H1 (cell line): Measurements from ENCODE around the gene ART5. TPM values are rescaled to one million over a fixed set of nuclear protein-coding genes. Genes with fewer than 3 reads are reported as not detected.

Experiments used
- CTCF ChIA-PET: fragments of 300-600 bp; sonication (Branson Sonifier 250); formaldehyde crosslinking; loops from one replicate; lab custom pipeline; 2021; ENCODE audit not compliant: partially characterized antibody; lab: Charles Lee
- POLR2A ChIA-PET: fragments of 300-600 bp; sonication (Branson Sonifier 250); formaldehyde crosslinking; loops from one replicate; lab custom pipeline; 2021; ENCODE audit warnings: inconsistent platforms; ENCODE audit not compliant: partially characterized antibody; lab: Charles Lee
- DNase-seq, 2 experiments: peaks; one replicate each; pipeline versions ENCODE4 v3.0.0 to v3.0.0-alpha.2; 2010 to 2022; ENCODE audit warnings: low spot score in 2 of 2, low read depth in 1 of 2, mixed read lengths in 1 of 2
- FAIRE-seq: peaks from 2 replicates; lab custom pipeline; 2011; peaks lifted over from hg19 to GRCh38; lab: Jason Lieb, UNC
- H2AFZ ChIP-seq: 2 replicates; pipeline ENCODE4 v1.8.1; 2012; ENCODE audit warnings: low read length, inconsistent platforms
- H2AK5ac ChIP-seq: 2 replicates; pipeline ENCODE4 v1.6.1; 2013; ENCODE audit warnings: low read depth, low read length
- H2BK120ac ChIP-seq: replicated peaks from 2 replicates; pipeline ENCODE3; 2013; ENCODE audit warnings: low read depth, low read length, inconsistent platforms
- H2BK12ac ChIP-seq: 2 replicates; pipeline ENCODE4 v1.6.1; 2013; ENCODE audit warnings: low read depth, low read length
- H2BK15ac ChIP-seq: 2 replicates; pipeline ENCODE4 v1.6.1; 2013; ENCODE audit warnings: low read length
- H2BK20ac ChIP-seq: 2 replicates; pipeline ENCODE4 v1.6.1; 2013; ENCODE audit warnings: low read length
- H2BK5ac ChIP-seq: 2 replicates; pipeline ENCODE4 v1.6.1; 2013; ENCODE audit warnings: low read depth, low read length
- H3K14ac ChIP-seq: 2 replicates; pipeline ENCODE4 v1.6.1; 2013; ENCODE audit warnings: inconsistent platforms; ENCODE audit not compliant: insufficient read length
- H3K18ac ChIP-seq: 2 replicates; pipeline ENCODE4 v1.6.1; 2013; ENCODE audit warnings: low read length; ENCODE audit errors: extremely low read depth
- H3K23ac ChIP-seq: 2 replicates; pipeline ENCODE4 v1.6.1; 2013; ENCODE audit warnings: inconsistent platforms; ENCODE audit not compliant: insufficient read length
- H3K23me2 ChIP-seq: 2 replicates; pipeline ENCODE4 v1.6.1; 2013; ENCODE audit warnings: low read depth, low read length
- H3K27ac ChIP-seq: 2 replicates; pipeline ENCODE4 v1.6.1; 2011; ENCODE audit warnings: low read depth, low read length, inconsistent platforms
- H3K27me3 ChIP-seq, 4 experiments: replicated peaks in 1 of 4; 1 replicate in 1 of 4; 2 replicates in 3 of 4; pipeline versions ENCODE4 v1.6.1 to v1.8.1; 2011 to 2013; ENCODE audit warnings: low read length in 3 of 4, mild to moderate bottlenecking in 3 of 4, inconsistent platforms in 2 of 4, mixed read lengths in 2 of 4, moderate library complexity in 1 of 4; ENCODE audit not compliant: control insufficient read depth in 3 of 4, insufficient read depth in 3 of 4; ENCODE audit errors: extremely low read depth in 1 of 4
- H3K36me3 ChIP-seq, 4 experiments: 2 replicates each; pipeline versions ENCODE4 v1.6.1 to v1.8.1; 2011 to 2013; ENCODE audit warnings: mild to moderate bottlenecking in 4 of 4, low read length in 3 of 4, moderate library complexity in 2 of 4, control low read depth in 1 of 4, inconsistent platforms in 1 of 4; ENCODE audit not compliant: insufficient read depth in 4 of 4, control insufficient read depth in 2 of 4
- H3K4ac ChIP-seq: replicated peaks from 2 replicates; pipeline ENCODE3; 2013; ENCODE audit warnings: low read length, low read depth, mixed read lengths, inconsistent platforms; ENCODE audit not compliant: insufficient read length
- H3K4me1 ChIP-seq, 4 experiments: replicated peaks in 1 of 4; 1 replicate in 1 of 4; 2 replicates in 3 of 4; pipeline versions ENCODE4 v1.6.1 to v1.8.1; 2011 to 2013; ENCODE audit warnings: low read length in 3 of 4, inconsistent platforms in 2 of 4, mixed read lengths in 1 of 4; ENCODE audit not compliant: insufficient read depth in 4 of 4, control insufficient read depth in 3 of 4
- H3K4me2 ChIP-seq, 2 experiments: 2 replicates each; pipeline versions ENCODE4 v1.6.1 to v1.8.1; 2011 to 2013; ENCODE audit warnings: low read depth in 2 of 2, low read length in 2 of 2, control low read depth in 1 of 2, inconsistent platforms in 1 of 2, mild to moderate bottlenecking in 1 of 2; ENCODE audit not compliant: insufficient read depth in 1 of 2
- H3K4me3 ChIP-seq, 4 experiments: fragments of 200-600, 300-600 bp in 1 of 4; sonication (generic), shearing (Covaris generic), sonication (Bioruptor Twin) in 1 of 4; 2 replicates each; pipeline versions ENCODE4 v1.5.1 to v1.8.1; 2011 to 2016; ENCODE audit warnings: low read length in 4 of 4, low read depth in 3 of 4, control low read depth in 2 of 4, inconsistent platforms in 2 of 4, mild to moderate bottlenecking in 2 of 4, mixed read lengths in 1 of 4, moderate library complexity in 1 of 4; ENCODE audit not compliant: insufficient read depth in 2 of 4; ENCODE audit errors: extremely low read depth in 1 of 4
- H3K56ac ChIP-seq: replicated peaks from 2 replicates; pipeline ENCODE3; 2013; ENCODE audit warnings: low read depth, mild to moderate bottlenecking, mixed read lengths, low read length, inconsistent platforms; ENCODE audit not compliant: insufficient read length
- H3K79me1 ChIP-seq: 2 replicates; pipeline ENCODE4 v1.6.1; 2013; ENCODE audit warnings: low read depth, low read length, control low read depth
- H3K79me2 ChIP-seq, 2 experiments: 2 replicates each; pipeline versions ENCODE4 v1.6.1 to v1.8.1; 2012 to 2013; ENCODE audit warnings: low read length in 2 of 2, mild to moderate bottlenecking in 2 of 2, inconsistent platforms in 1 of 2; ENCODE audit not compliant: insufficient read depth in 2 of 2, control insufficient read depth in 1 of 2
- H3K9ac ChIP-seq, 4 experiments: replicated peaks in 1 of 4; 1 replicate in 1 of 4; 2 replicates in 3 of 4; pipeline versions ENCODE4 v1.6.1 to v1.8.1; 2011 to 2013; ENCODE audit warnings: low read depth in 3 of 4, low read length in 3 of 4, control low read depth in 2 of 4, mild to moderate bottlenecking in 2 of 4, moderate library complexity in 2 of 4, inconsistent platforms in 1 of 4; ENCODE audit errors: extremely low read depth in 1 of 4
- H3K9me3 ChIP-seq, 2 experiments: 2 replicates each; pipeline versions ENCODE4 v1.6.1 to v1.8.1; 2012 to 2013; ENCODE audit warnings: mild to moderate bottlenecking in 2 of 2, moderate library complexity in 2 of 2, control low read depth in 1 of 2, inconsistent platforms in 1 of 2, low read depth in 1 of 2, low read length in 1 of 2, mixed read lengths in 1 of 2; ENCODE audit not compliant: insufficient read depth in 2 of 2
- H4K20me1 ChIP-seq, 2 experiments: replicated peaks in 1 of 2; 2 replicates each; pipeline versions ENCODE3 to v1.8.1; 2011 to 2013; ENCODE audit warnings: inconsistent platforms in 2 of 2, low read length in 2 of 2, mild to moderate bottlenecking in 1 of 2; ENCODE audit not compliant: insufficient read depth in 2 of 2, control insufficient read depth in 1 of 2
- H4K5ac ChIP-seq: 2 replicates; pipeline ENCODE4 v1.6.1; 2013; ENCODE audit warnings: low read length, low read depth, mixed read lengths, inconsistent platforms; ENCODE audit not compliant: insufficient read length
- H4K8ac ChIP-seq: 2 replicates; pipeline ENCODE4 v1.8.0; 2013; ENCODE audit warnings: mild to moderate bottlenecking, moderate library complexity, low read length, inconsistent platforms; ENCODE audit not compliant: insufficient read depth; ENCODE audit errors: extremely low read depth
- H4K91ac ChIP-seq: replicated peaks from 2 replicates; pipeline ENCODE3; 2013; ENCODE audit warnings: low read length, mixed read lengths, inconsistent platforms; ENCODE audit not compliant: insufficient read length
- ATF2 ChIP-seq: IDR thresholded peaks from 2 replicates; pipeline ENCODE4 v1.6.1; 2012; ENCODE audit warnings: low read length, inconsistent platforms
- GTF2F1 ChIP-seq: IDR thresholded peaks from 2 replicates; pipeline ENCODE4 v1.6.1; 2012; ENCODE audit warnings: low read depth, low read length, improper control_type of control experiment, borderline replicate concordance
- WGBS, 2 experiments: shearing (Covaris generic) in 1 of 2; methylation state at CpG; one replicate each; pipeline versions ENCODE4 v1.1.6 to v1.1.7; 2013 to 2015; ENCODE audit warnings: low lambda C conversion rate in 2 of 2, mixed read lengths in 2 of 2, inconsistent platforms in 1 of 2, low coverage in 1 of 2, missing lambda C conversion rate in 1 of 2; ENCODE audit not compliant: insufficient replicate concordance in 2 of 2, insufficient coverage in 1 of 2, insufficient read length in 1 of 2; ENCODE audit errors: extremely low coverage in 1 of 2, missing lambda C conversion rate in 1 of 2; 5-methylcytosine and 5-hydroxymethylcytosine counted together
- polyA plus RNA-seq, 7 experiments: library from polyadenylated mRNA; depleted of rRNA in 3 of 7; stranded (reverse) in 5 of 7; unstranded in 2 of 7; fragments of >200 nt in 5 of 7; fragments of 200-250 nt in 2 of 7; gene quantifications; 1 replicate in 5 of 7; 2 replicates in 1 of 7; 4 replicates in 1 of 7; pipeline versions ENCODE4 v1.2.1 to v1.2.3, GENCODE V29; 2011 to 2013; ENCODE audit warnings: missing spikeins in 2 of 7, mixed read lengths in 2 of 7
- total RNA-seq: library from RNA; stranded (reverse); fragmentation: NEBNext Ultra II Directional; extraction: Animal tissue kit (Norgen Biotek cat#: 25700); gene quantifications from 2 replicates; pipeline ENCODE4 v1.2.1, GENCODE V29; 2021

Gene ART5
- total and polyA plus RNA-seq, 2 of the 8 experiments (the other 6 are each of a cell fraction or from before 2014, with no cell fraction given): 6.0 to 7.5 TPM

- Histone ChIP-seq H3K4ac (no peak overlapping the region), H3K23ac (no peak overlapping the region), H3K9ac (no peak overlapping the region), H3K79me2 (no peaks in the 10 kb centered on the region), H2BK5ac (no peak overlapping the region), H3K27ac (no peak overlapping the region), H2BK15ac (no peak overlapping the region), H2AFZ (no peak overlapping the region), H3K27me3 (no peaks in the 10 kb centered on the region), H4K91ac (no peak overlapping the region), H3K4me2 (no peak overlapping the region), H3K56ac (no peak overlapping the region), H3K79me1 (no peaks in the 10 kb centered on the region), H4K20me1 (peaks cover 0 to 2% of the 10 kb centered on the region in 2 experiments), H4K5ac (no peak overlapping the region), H4K8ac (no peak overlapping the region), H3K14ac (no peak overlapping the region), H3K4me3 (no peak overlapping the region), H3K18ac (no peak overlapping the region), H2AK5ac (no peak overlapping the region), H3K36me3 (peaks cover 0 to 10% (median 2%) of the 10 kb centered on the region in 4 experiments; a peak in 2 of 8 replicates), H2BK20ac (no peak overlapping the region), H3K4me1 (no peaks in the 10 kb centered on the region), H2BK12ac (no peak overlapping the region), H3K9me3 (no peaks in the 10 kb centered on the region), H3K23me2 (no peaks in the 10 kb centered on the region), H2BK120ac (no peak overlapping the region)
- FAIRE-seq (no peak), DNase-seq (no peak)
- ChIA-PET CTCF (interaction anchor here (0.8 to 1.3 kb wide), 2 partner anchors 10 to 17 kb away, joined by 3 read pairs; no protein-coding TSS in a partner anchor), POLR2A (interaction anchor here (1.2 kb wide), 1 partner anchor 23 kb away, joined by 4 read pairs; no protein-coding TSS in a partner anchor)
- WGBS, 2 experiments: 84% methylated on average over 6 of the region's 6 CpGs; no CpG with 5 or more reads in 1 of the 2 experiments
- TF ChIP-seq ATF2: no peak
- no peak for TF ChIP-seq GTF2F1
Observed at GRCh38 chr11:3665336-3666022, 23.7 kb upstream of the ART5 start.
